ENCODE data around the gene PEX26.

- no peak for TF ChIP-seq POLR2AphosphoS5 (IDR thresholded peaks at IDR 0.05; ENCODE audit: control insufficient read depth, insufficient read depth, low read depth, low read length)
- no peak for TF ChIP-seq SMARCC2 (IDR thresholded peaks at IDR 0.05; ENCODE audit: low read depth)
- no peak for TF ChIP-seq MED1 (CRISPR knock-in tag; IDR thresholded peaks at IDR 0.05; ENCODE audit: borderline replicate concordance)
- no peak for TF ChIP-seq MIER1 (IDR thresholded peaks at IDR 0.05; ENCODE audit: low read depth)
- no peak for TF ChIP-seq ZNF175 (CRISPR knock-in tag; IDR thresholded peaks at IDR 0.05; ENCODE audit: low read depth)
- no peak for TF ChIP-seq ETV1 (tag; conservative IDR thresholded peaks at IDR 0.05; ENCODE audit: low read depth)
Observed at GRCh38 chr22:18148293-18148965, 70.6 kb downstream of the PEX26 start.
